Aorta (tissue), 5 donors: ENCODE measurements around the gene ZNF710. TPM values are rescaled to one million over a fixed set of nuclear protein-coding genes. Genes with fewer than 3 reads are reported as not detected.

Experiments used
- ATAC-seq: fragments of 200-7000 bp; cut with Tn5 transposase; one replicate; pipeline ENCODE4 v1.9.1; 2022; ENCODE audit warnings: moderate library complexity; ENCODE audit not compliant: low FRiP score
- DNase-seq, 2 donors: peaks; one replicate each; pipeline ENCODE4 v3.0.0-alpha.2; 2020
- H3K27ac ChIP-seq, 2 donors: one replicate each; pipeline ENCODE4 v1.5.1; 2013; ENCODE audit warnings: low read length in 2 of 2, mild to moderate bottlenecking in 2 of 2, moderate library complexity in 2 of 2, control low read depth in 1 of 2, inconsistent platforms in 1 of 2, low read depth in 1 of 2
- H3K27me3 ChIP-seq, 2 donors: one replicate each; pipeline ENCODE4 v1.6.1; 2013; ENCODE audit warnings: control low read depth in 1 of 2, low read length in 1 of 2, mild to moderate bottlenecking in 1 of 2, moderate library complexity in 1 of 2; ENCODE audit not compliant: insufficient read depth in 2 of 2, control insufficient read depth in 1 of 2
- H3K36me3 ChIP-seq, 2 donors: one replicate each; pipeline ENCODE4 v1.6.1; 2013; ENCODE audit warnings: control low read depth in 1 of 2, low read length in 1 of 2, mild to moderate bottlenecking in 1 of 2; ENCODE audit not compliant: insufficient read depth in 2 of 2, control insufficient read depth in 1 of 2
- H3K4me1 ChIP-seq, 2 donors: one replicate each; pipeline ENCODE4 v1.6.1; 2013; ENCODE audit warnings: low read length in 2 of 2, control low read depth in 1 of 2, mild to moderate bottlenecking in 1 of 2, moderate library complexity in 1 of 2; ENCODE audit not compliant: insufficient read depth in 2 of 2, control insufficient read depth in 1 of 2
- H3K4me3 ChIP-seq, 2 donors: one replicate each; pipeline ENCODE4 v1.5.1; 2013; ENCODE audit warnings: low read length in 2 of 2, control low read depth in 1 of 2, mild to moderate bottlenecking in 1 of 2
- H3K9me3 ChIP-seq: one replicate; pipeline ENCODE4 v1.6.1; 2013; ENCODE audit warnings: mild to moderate bottlenecking, low read length; ENCODE audit not compliant: control insufficient read depth
- WGBS, 2 donors: extraction: QIAGEN DNeasy Blood & Tissue Kit; methylation state at CpG; one replicate each; pipeline ENCODE4 v1.1.7; 2013; 5-methylcytosine and 5-hydroxymethylcytosine counted together
- intact Hi-C, 2 donors: fragments of 100-400 bp; cut with DNase I; formaldehyde crosslinking; loops; one replicate each; pipeline versions ENCODE4 v1.14.2 to v1.15.0; 2022
- polyA plus RNA-seq, 2 donors: library from polyadenylated mRNA; stranded (reverse); fragments of 200-250 nt; gene quantifications; one replicate each; pipeline ENCODE4 v1.2.3, GENCODE V29; 2013
- total RNA-seq, 2 donors: library from RNA; stranded (reverse); fragmentation: NEBNext Ultra II Directional; extraction: Animal tissue kit (Norgen Biotek cat#: 25700); gene quantifications; one replicate each; pipeline ENCODE4 v1.2.1, GENCODE V29; 2021
- donor health status: healthy with polysubstance abuse.
- donor health status: Bipolar disorder and iron deficiency.
- donor health status: DM: no; HTN: no; CAD: no.
- donor health status: DM: no; HTN: no; CAD: no.
- donor health status: DM: yes; HTN: yes; CAD: no.

Gene ZNF710
- total and polyA plus RNA-seq, 4 donors, result 4.3 to 17.9 (median 10.5) TPM

DNA sequence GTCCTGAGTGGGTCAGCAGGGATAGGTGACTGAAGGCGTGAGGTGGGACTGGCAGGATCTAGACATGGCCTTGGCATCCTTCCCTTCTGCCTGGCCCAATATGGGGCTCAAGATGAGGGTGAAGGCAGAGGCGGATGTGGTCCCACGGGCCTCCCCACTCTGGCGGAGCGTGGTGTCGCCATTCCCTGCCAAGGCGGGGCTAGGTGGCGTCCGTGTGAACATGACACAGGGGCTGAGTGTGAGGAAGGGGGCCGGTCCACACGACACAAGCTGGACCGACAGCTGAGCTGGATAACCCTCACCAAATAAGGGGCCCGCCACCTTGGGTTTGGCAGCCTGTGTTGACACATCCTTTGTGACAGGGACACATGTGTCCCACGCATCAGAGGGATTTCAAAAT is 43.1 kb downstream of the ZNF710 start:
- no peak overlapping the region for H3K27ac ChIP-seq
- no peaks in the 10 kb centered on the region for H3K9me3 ChIP-seq
- 91 to 94% methylated on average over 14 of the region's 14 CpGs for WGBS, 2 donors
- H3K4me3 ChIP-seq, result no peak overlapping the region
- no peaks in the 10 kb centered on the region for H3K36me3 ChIP-seq
- intact Hi-C loops, result no loop called here
- no peaks in the 10 kb centered on the region for H3K4me1 ChIP-seq
- ATAC-seq, result no peak
- H3K27me3 ChIP-seq, result no peaks in the 10 kb centered on the region
- peak in 1 of 2 donors; percentile 68 for DNase-seq

DNA sequence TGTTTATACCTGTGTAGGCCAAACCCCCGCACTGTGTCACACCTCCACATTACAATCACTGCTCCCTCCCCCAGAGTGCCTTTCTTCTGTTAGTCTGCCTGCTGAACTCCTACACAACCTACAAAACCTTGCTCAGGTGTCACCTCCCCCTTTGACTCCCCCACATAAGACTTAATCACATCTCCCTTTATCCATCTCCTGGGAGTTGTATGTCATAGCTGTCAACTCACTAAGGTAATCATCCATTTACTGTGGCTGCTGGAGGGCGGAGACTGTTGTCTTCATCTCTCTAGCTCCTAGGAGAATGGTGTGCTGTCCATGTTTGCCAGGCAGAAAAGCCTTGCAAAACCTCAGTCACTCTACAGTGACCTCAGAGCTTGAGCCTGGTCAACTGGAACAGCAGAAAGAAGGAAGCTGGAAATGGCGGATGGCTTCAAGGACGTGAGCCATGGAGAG is 43.8 kb downstream of the ZNF710 start:
- intact Hi-C loops, result no loop called here
- Histone ChIP-seq H3K27me3 (no peaks in the 10 kb centered on the region), H3K4me3 (no peak overlapping the region), H3K4me1 (no peaks in the 10 kb centered on the region), H3K36me3 (no peaks in the 10 kb centered on the region), H3K9me3 (no peaks in the 10 kb centered on the region), H3K27ac (no peak overlapping the region)
- 95 to 98% methylated on average over 4 of the region's 4 CpGs for WGBS, 2 donors
- no peak for DNase-seq
- ATAC-seq, result no peak

DNA sequence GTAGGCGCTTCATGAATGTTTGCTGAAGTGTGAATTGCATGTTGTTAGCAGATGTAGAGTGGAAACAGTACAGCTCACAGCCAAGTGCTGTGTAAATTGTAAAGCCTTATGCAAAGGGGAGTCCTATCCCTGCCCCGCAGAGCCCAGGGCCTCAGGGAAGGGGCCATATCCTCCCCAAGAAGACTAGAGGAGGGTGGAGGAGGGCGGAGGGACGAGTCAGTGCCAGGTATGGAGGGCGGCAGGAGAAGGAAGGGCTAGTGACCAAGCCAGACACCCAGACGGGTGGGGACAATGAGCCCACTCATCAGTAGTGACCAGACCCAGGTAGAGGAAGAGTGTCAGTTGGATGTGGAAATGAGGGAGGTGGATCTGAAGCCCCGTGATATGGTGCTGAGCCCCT is 45.2 kb downstream of the ZNF710 start:
- intact Hi-C loops, result no loop called here
- Histone ChIP-seq H3K27me3 (no peaks in the 10 kb centered on the region), H3K4me1 (no peaks in the 10 kb centered on the region), H3K27ac (no peak overlapping the region), H3K4me3 (no peak overlapping the region), H3K9me3 (no peaks in the 10 kb centered on the region), H3K36me3 (no peaks in the 10 kb centered on the region)
- WGBS, 2 donors, result 89 to 90% methylated on average over 7 of the region's 7 CpGs
- ATAC-seq, result no peak
- peak in 1 of 2 donors; percentile 45 for DNase-seq

DNA sequence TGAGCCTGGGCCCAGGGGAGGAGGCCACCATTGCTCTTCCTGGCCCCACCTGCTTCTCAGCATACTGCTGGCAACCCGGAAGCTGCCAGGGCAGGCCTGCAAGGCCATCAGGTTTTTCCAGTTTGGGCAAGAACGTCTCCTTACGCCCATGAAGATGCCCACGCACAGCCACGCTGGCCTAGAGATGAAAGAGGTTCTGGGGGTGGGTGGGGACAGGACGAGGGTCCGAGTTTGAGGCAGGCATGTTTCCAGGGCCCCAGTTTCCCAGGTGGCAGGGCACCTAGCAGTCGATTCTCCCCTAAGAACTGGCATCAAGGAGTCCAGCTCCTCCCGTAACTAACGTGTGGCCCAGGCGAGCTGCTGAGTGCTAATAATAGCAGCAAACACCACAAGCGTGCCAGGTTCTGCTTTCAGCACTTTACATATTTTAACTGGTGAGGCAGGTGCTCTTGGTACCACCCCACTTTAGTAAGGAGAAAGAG is 45.8 kb downstream of the ZNF710 start:
- Histone ChIP-seq H3K9me3 (no peaks in the 10 kb centered on the region), H3K36me3 (no peaks in the 10 kb centered on the region), H3K4me1 (no peaks in the 10 kb centered on the region), H3K4me3 (no peak overlapping the region), H3K27ac (no peak overlapping the region), H3K27me3 (no peaks in the 10 kb centered on the region)
- no peak for ATAC-seq
- WGBS, 2 donors, result 46 to 49% methylated on average over 12 of the region's 12 CpGs
- intact Hi-C loops, result no loop called here
- peak in 1 of 2 donors; percentile 75 for DNase-seq

DNA sequence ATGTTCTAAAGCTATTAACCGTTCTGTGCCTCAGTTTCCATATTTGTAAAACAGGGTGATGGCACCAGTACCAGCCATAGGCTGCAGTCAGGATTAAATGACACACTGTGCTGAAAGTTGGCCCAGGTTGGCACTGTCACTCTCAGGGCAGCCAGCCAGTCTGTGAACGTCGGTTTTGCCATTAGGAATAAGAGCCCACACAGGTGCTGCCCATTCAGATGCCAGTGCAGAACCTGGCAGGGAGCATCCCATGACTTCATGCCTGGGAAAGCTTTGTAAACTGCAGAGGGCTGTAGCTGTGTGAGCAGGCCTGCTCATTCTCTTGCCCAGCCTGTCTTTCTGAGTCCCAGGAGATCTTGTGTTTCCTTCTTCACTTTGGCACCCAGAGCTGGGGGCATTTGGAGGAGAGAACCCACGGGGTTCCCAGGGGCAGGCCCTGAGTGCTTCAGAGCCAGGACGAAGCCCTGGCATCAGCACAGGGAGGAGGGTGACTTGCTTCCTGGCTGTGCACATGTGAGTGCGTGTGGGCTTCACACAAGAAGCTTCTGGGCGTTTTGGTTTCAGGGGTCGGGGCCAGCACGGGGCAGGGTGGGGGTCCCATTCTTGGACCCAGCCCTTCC is 46.9 kb downstream of the ZNF710 start:
- Histone ChIP-seq H3K4me1 (no peaks in the 10 kb centered on the region), H3K4me3 (no peak overlapping the region), H3K27me3 (no peaks in the 10 kb centered on the region), H3K27ac (no peak overlapping the region), H3K36me3 (no peaks in the 10 kb centered on the region), H3K9me3 (no peaks in the 10 kb centered on the region)
- intact Hi-C loops, result no loop called here
- ATAC-seq (no peak), DNase-seq (peak in 1 of 2 donors; percentile 55)
- 28 to 39% methylated on average over 9 of the region's 9 CpGs for WGBS, 2 donors

DNA sequence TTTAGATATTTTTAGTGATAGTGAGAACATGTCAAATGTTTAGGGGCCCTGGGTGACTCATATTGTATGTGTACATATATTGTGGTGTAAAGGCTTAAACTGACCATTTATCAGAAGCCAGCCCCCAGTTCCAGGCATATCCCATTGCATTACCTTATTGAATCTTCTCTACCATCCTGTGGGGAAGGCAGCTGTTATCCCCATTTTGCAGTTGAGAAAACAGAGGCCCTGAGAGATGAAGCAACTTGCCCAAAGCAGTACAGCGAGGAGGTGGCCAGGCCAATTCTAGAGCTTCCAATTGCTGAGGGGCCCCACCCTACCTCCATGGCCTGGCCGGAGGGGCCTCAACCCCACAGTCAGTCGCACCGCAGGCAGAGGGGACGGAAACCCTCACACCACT is 47.9 kb downstream of the ZNF710 start:
- intact Hi-C loops, result no loop called here
- WGBS, 2 donors, result 93 to 97% methylated on average over 5 of the region's 5 CpGs
- Histone ChIP-seq H3K9me3 (no peaks in the 10 kb centered on the region), H3K36me3 (no peaks in the 10 kb centered on the region), H3K4me3 (no peak overlapping the region), H3K4me1 (no peaks in the 10 kb centered on the region), H3K27ac (no peak overlapping the region), H3K27me3 (no peaks in the 10 kb centered on the region)
- ATAC-seq, result no peak
- DNase-seq, result no peak

DNA sequence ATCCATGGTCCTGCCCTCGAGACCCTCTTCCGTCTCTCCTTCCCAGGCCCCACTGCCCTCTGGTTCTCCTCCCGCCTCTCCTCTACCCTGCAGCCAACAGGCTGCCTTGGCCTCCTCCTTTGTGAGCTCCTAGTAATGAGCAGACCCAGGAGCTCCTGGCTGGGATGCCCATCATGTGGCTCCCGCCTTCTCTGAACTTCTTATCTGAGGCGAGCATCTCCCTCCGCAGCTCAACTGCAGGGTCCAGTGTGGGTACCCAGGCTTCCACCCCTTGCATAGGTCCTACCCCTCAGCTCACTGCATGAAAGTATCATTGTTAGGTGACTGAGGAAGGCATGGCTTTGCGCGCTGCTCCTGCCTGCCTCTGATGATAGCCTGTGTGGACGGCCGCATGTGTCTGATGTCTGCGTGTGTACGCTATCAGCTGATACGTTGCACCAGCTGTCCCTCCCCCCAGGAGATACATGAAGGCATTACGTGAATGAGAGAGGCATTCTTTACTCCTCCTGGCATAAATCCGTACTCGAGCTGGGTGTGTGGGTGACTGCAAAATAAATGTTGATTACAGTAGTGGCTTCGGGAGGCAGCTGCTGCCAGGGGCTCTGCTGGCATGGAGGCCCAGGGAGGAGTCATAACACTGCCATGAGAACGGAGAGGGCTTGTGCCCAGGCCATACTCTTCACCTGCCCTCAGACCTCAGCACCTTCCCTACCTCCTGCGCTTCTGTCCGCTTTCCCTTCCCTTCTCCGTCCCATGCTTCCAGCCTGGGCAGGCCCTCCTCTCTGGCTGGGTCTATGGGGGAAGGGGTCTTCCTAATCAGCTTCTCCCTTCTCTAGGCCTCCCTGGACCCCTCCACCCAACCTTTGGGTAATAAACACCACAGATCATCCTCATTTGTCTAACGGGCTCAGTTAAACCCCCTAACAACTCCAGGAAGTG is 48.8 kb downstream of the ZNF710 start:
- WGBS, 2 donors, result 84 to 85% methylated on average over 22 of the region's 22 CpGs
- H3K4me1 ChIP-seq, result no peaks in the 10 kb centered on the region
- peak in 1 of 2 donors; percentile 65 for DNase-seq
- no peak overlapping the region for H3K4me3 ChIP-seq
- H3K9me3 ChIP-seq, result no peaks in the 10 kb centered on the region
- H3K27me3 ChIP-seq, result no peaks in the 10 kb centered on the region
- ATAC-seq, result no peak
- no peak overlapping the region for H3K27ac ChIP-seq
- intact Hi-C loops, result no loop called here
- H3K36me3 ChIP-seq, result no peaks in the 10 kb centered on the region

DNA sequence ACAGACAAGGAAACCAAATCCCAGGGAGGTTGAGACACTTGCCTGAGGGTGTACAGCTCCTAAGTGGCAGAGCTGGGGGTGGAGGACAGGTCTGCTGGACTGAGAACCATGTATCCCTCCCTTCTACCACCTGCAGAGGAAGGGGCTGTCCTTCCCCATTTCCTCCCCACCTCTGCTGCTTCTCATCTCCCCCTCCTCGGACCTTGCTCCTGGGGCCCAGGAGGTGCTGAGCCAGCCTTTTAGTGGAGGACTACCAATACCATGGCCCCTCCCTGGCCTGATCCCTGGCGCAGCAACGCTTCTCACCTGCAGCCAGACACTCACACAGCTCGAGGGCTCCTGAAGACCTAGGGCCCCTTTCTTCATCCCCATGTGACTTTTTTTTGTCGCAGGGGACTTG is 50.8 kb downstream of the ZNF710 start:
- ATAC-seq (no peak), DNase-seq (no peak)
- intact Hi-C loops, result no loop called here
- Histone ChIP-seq H3K4me1 (no peaks in the 10 kb centered on the region), H3K9me3 (no peaks in the 10 kb centered on the region), H3K27me3 (no peaks in the 10 kb centered on the region), H3K4me3 (no peak overlapping the region), H3K36me3 (no peaks in the 10 kb centered on the region), H3K27ac (no peak overlapping the region)
- 89 to 91% methylated on average over 5 of the region's 5 CpGs for WGBS, 2 donors
